CD4-positive, alpha-beta T cell treated with Interleukin-10 for 1 hour (primary cell): Measurements from ENCODE around the gene ASAP2.

Experiments used
- DNase-seq: peaks from one replicate; pipeline ENCODE4 v3.0.0-alpha.2; 2020

ASAP2 gene

GRCh38 chr2:9410108-9410507, 203.5 kb downstream of the ASAP2 start:
- DNase-seq = no peak

- no peak for DNase-seq
These were observed 206.2 kb downstream of the ASAP2 start for GRCh38 chr2:9412781-9413180.

GRCh38 chr2:9415516-9416169, 209.0 kb downstream of the ASAP2 start:
- no peak for DNase-seq

- no peak for DNase-seq
These were observed 209.8 kb downstream of the ASAP2 start for GRCh38 chr2:9416267-9416961.

GRCh38 chr2:9416962-9417316, 210.3 kb downstream of the ASAP2 start:
- no peak for DNase-seq

- DNase-seq = no peak
These were observed 211.1 kb downstream of the ASAP2 start for GRCh38 chr2:9417725-9418124.

- DNase-seq = no peak
These were observed 212.1 kb downstream of the ASAP2 start for GRCh38 chr2:9418746-9419145.

- no peak for DNase-seq
These were observed 212.9 kb downstream of the ASAP2 start for GRCh38 chr2:9419541-9419940.

- no peak for DNase-seq
These were observed 213.9 kb downstream of the ASAP2 start for GRCh38 chr2:9420495-9420894.

GRCh38 chr2:9422321-9423099, 215.9 kb downstream of the ASAP2 start:
- DNase-seq = peak; percentile 43

- peak; percentile 97 for DNase-seq
These were observed 216.7 kb downstream of the ASAP2 start, which contains the start of the genes CPSF3 and ITGB1BP1 for GRCh38 chr2:9423100-9423921. Gene CPSF3 (plus strand): TSS chr2:9423654. CDS start chr2:9423774, 120 bp downstream. Gene ITGB1BP1 (minus strand): TSS chr2:9423528. CDS start chr2:9418697, 4,831 bp downstream.

GRCh38 chr2:9423922-9424272, 217.3 kb downstream of the ASAP2 start:
- peak; percentile 36 for DNase-seq

- no peak for DNase-seq
These were observed 218.0 kb downstream of the ASAP2 start for GRCh38 chr2:9424447-9425164.

- DNase-seq = no peak
These were observed 222.5 kb downstream of the ASAP2 start for GRCh38 chr2:9428965-9429577.

- no peak for DNase-seq
These were observed 224.0 kb downstream of the ASAP2 start for GRCh38 chr2:9430316-9431293.

GRCh38 chr2:9434489-9434888, 227.9 kb downstream of the ASAP2 start:
- DNase-seq = no peak

GRCh38 chr2:9439536-9439935, 232.9 kb downstream of the ASAP2 start:
- DNase-seq = no peak

GRCh38 chr2:9440058-9440727, 233.6 kb downstream of the ASAP2 start:
- no peak for DNase-seq

GRCh38 chr2:9441556-9441955, 234.9 kb downstream of the ASAP2 start:
- no peak for DNase-seq

- DNase-seq = no peak
These were observed 236.9 kb downstream of the ASAP2 start for GRCh38 chr2:9443526-9443925.
